HepG2 (cell line): Measurements from ENCODE around the gene SERPINB6. TPM values are rescaled to one million over a fixed set of nuclear protein-coding genes. Genes with fewer than 3 reads are reported as not detected.
A peak's percentile ranks its signal among the peaks of the same experiment; 100 is the strongest.

Source experiments
- AHR ChIP-seq: IDR thresholded peaks from 2 replicates; pipeline ENCODE4 v1.6.1; 2018; ENCODE audit warnings: missing genetic modification reagents, missing compliant biosample characterization
- BRCA1 ChIP-seq: sonication (generic); formaldehyde crosslinking; IDR thresholded peaks from 2 replicates; pipeline ENCODE4 v1.4.0; 2020; ENCODE audit warnings: missing genetic modification reagents
- CENPX ChIP-seq: sonication (generic); formaldehyde crosslinking; IDR thresholded peaks from 2 replicates; pipeline ENCODE4 v1.9.0; 2021; ENCODE audit warnings: mild to moderate bottlenecking, missing genetic modification reagents, moderate library complexity
- GMEB1 ChIP-seq: sonication (generic); formaldehyde crosslinking; IDR thresholded peaks from 2 replicates; pipeline ENCODE4 v1.5.1; 2020; ENCODE audit warnings: missing genetic modification reagents, mild to moderate bottlenecking, borderline replicate concordance
- HNRNPUL1 ChIP-seq: fragments of 200-400 bp; formaldehyde crosslinking; IDR thresholded peaks from 2 replicates; pipeline ENCODE4 v1.6.1; 2017; ENCODE audit warnings: low read depth, mild to moderate bottlenecking, low read length, moderate library complexity
- IKZF4 ChIP-seq: sonication (generic); formaldehyde crosslinking; IDR thresholded peaks from 2 replicates; pipeline ENCODE4 v1.5.1; 2020; ENCODE audit warnings: borderline replicate concordance, mild to moderate bottlenecking, low read depth, missing genetic modification reagents; ENCODE audit errors: not compliant biosample characterization
- MED1 ChIP-seq: sonication (generic); formaldehyde crosslinking; IDR thresholded peaks from 2 replicates; pipeline ENCODE4 v1.4.0; 2020; ENCODE audit warnings: missing genetic modification reagents
- RBM39 ChIP-seq: fragments of 200-400 bp; formaldehyde crosslinking; IDR thresholded peaks from one replicate; pipeline ENCODE4 v1.6.1; 2018; ENCODE audit warnings: antibody characterized with exemption, mild to moderate bottlenecking, low read depth, low read length; ENCODE audit not compliant: poor library complexity, severe bottlenecking
- REL ChIP-seq: sonication (generic); formaldehyde crosslinking; conservative IDR thresholded peaks from 2 replicates; pipeline ENCODE4 v1.8.0; 2022; ENCODE audit warnings: mild to moderate bottlenecking, missing genetic modification reagents, moderate library complexity
- SIN3B ChIP-seq: fragments of 150-350 bp; IDR thresholded peaks from 2 replicates; pipeline ENCODE4 v1.6.1; 2014; ENCODE audit warnings: low read length
- TMF1 ChIP-seq: sonication (generic); formaldehyde crosslinking; IDR thresholded peaks from 2 replicates; pipeline ENCODE4 v1.8.1; 2022; ENCODE audit warnings: low read depth, missing genetic modification reagents
- TRIM22 ChIP-seq: fragments of 450-650 bp; IDR thresholded peaks from 2 replicates; pipeline ENCODE4 v1.6.1; 2017
- ZBTB7B ChIP-seq: sonication (generic); formaldehyde crosslinking; IDR thresholded peaks from 2 replicates; pipeline ENCODE4 v1.4.0; 2020; ENCODE audit warnings: missing genetic modification reagents
- ZNF230 ChIP-seq: sonication (generic); formaldehyde crosslinking; IDR thresholded peaks from 2 replicates; pipeline ENCODE4 v1.4.0; 2020; ENCODE audit warnings: mild to moderate bottlenecking, missing genetic modification reagents
- ZNF235 ChIP-seq: sonication (generic); formaldehyde crosslinking; IDR thresholded peaks from 2 replicates; pipeline ENCODE4 v1.8.1; 2023; ENCODE audit warnings: mild to moderate bottlenecking, missing genetic modification reagents, borderline replicate concordance
- ZNF510 ChIP-seq: sonication (generic); formaldehyde crosslinking; IDR thresholded peaks from 2 replicates; pipeline ENCODE4 v1.4.0; 2020; ENCODE audit warnings: low read depth, mild to moderate bottlenecking, missing genetic modification reagents
- ZNF652 ChIP-seq: IDR thresholded peaks from 2 replicates; pipeline ENCODE4 v1.6.1; 2016; ENCODE audit warnings: low read depth, borderline replicate concordance
- ZNF672 ChIP-seq: sonication (generic); formaldehyde crosslinking; IDR thresholded peaks from 2 replicates; pipeline ENCODE4 v1.8.1; 2022; ENCODE audit warnings: missing genetic modification reagents
- ZNF720 ChIP-seq: sonication (generic); formaldehyde crosslinking; IDR thresholded peaks from 2 replicates; pipeline ENCODE4 v1.4.0; 2020; ENCODE audit warnings: missing genetic modification reagents
- ZNF761 ChIP-seq: sonication (generic); formaldehyde crosslinking; conservative IDR thresholded peaks from 2 replicates; pipeline ENCODE4 v1.4.0; 2020; ENCODE audit warnings: mild to moderate bottlenecking, missing genetic modification reagents
- ZNF883 ChIP-seq: sonication (generic); formaldehyde crosslinking; IDR thresholded peaks from 2 replicates; pipeline ENCODE4 v1.5.1; 2020; ENCODE audit warnings: mild to moderate bottlenecking, missing genetic modification reagents; ENCODE audit errors: not compliant biosample characterization
- polyA plus RNA-seq, 8 experiments: library from polyadenylated mRNA; depleted of rRNA in 3 of 8; stranded (reverse) in 7 of 8; unstranded in 1 of 8; fragments of >200 nt; fragmentation: Illumina TruSeq in 4 of 8; extraction: Trizol in 4 of 8; gene quantifications; 2 replicates each; pipeline versions ENCODE4 v1.2.1 to v1.2.3, GENCODE V29; 2011 to 2016; ENCODE audit warnings: low read depth in 4 of 8, missing spikeins in 1 of 8, mixed read lengths in 1 of 8; ENCODE audit not compliant: insufficient read depth in 1 of 8
- total RNA-seq, 5 experiments: library from RNA; depleted of rRNA; stranded (reverse); fragments of >200 nt; fragmentation: Illumina TruSeq; extraction: Trizol; gene quantifications; 2 replicates each; pipeline ENCODE4 v1.2.3, GENCODE V29; 2016; ENCODE audit warnings: low read depth in 1 of 5
- TF ChIP-seq, protein P1 (sequence below): sonication (generic); formaldehyde crosslinking; IDR thresholded peaks from 2 replicates; pipeline ENCODE4 v1.4.0; 2020; ENCODE audit warnings: mild to moderate bottlenecking, missing genetic modification reagents
- TF ChIP-seq, protein P2 (sequence below): sonication (generic); formaldehyde crosslinking; conservative IDR thresholded peaks from 2 replicates; pipeline ENCODE4 v1.8.0; 2022; ENCODE audit warnings: missing genetic modification reagents

The SERPINB6 gene
- total and polyA plus RNA-seq, 2 of the 13 experiments (the other 11 are each of a cell fraction or from before 2014, with no cell fraction given) = 38.2 to 61.3 TPM

GRCh38 chr6:2988426-2989331 is 17.3 kb upstream of the SERPINB6 start (continued):
- TF ChIP-seq BRCA1 (CRISPR knock-in tag) (no peak), ZNF652 (no peak; the same call in 1 of the 2 replicates), HNRNPUL1 (peak; percentile 61; the same call in 1 of the 2 replicates), TRIM22 (no peak), RBM39 (peak; percentile 98), TMF1 (CRISPR knock-in tag) (peak; percentile 92), ZNF761 (CRISPR knock-in tag) (no peak), ZNF672 (peak; percentile 63; the same call in 1 of the 2 replicates), SIN3B (no peak), ZNF720 (CRISPR knock-in tag) (no peak), CENPX (CRISPR knock-in tag) (no peak), ZBTB7B (CRISPR knock-in tag) (peak; percentile 75), ZNF230 (CRISPR knock-in tag) (peak; percentile 59; the same call in 1 of the 2 replicates), AHR (CRISPR knock-in tag) (peak; percentile 36), ZNF235 (CRISPR knock-in tag) (peak; percentile 96; the same call in 1 of the 2 replicates), IKZF4 (peak; percentile 55), ZNF883 (CRISPR knock-in tag) (peak; percentile 54), ZNF510 (CRISPR knock-in tag) (peak; percentile 36; the same call in 1 of the 2 replicates), MED1 (peak; percentile 55), GMEB1 (peak; percentile 72; the same call in 1 of the 2 replicates), REL (CRISPR knock-in tag) (peak; percentile 60)
- TF ChIP-seq, protein P1, sequence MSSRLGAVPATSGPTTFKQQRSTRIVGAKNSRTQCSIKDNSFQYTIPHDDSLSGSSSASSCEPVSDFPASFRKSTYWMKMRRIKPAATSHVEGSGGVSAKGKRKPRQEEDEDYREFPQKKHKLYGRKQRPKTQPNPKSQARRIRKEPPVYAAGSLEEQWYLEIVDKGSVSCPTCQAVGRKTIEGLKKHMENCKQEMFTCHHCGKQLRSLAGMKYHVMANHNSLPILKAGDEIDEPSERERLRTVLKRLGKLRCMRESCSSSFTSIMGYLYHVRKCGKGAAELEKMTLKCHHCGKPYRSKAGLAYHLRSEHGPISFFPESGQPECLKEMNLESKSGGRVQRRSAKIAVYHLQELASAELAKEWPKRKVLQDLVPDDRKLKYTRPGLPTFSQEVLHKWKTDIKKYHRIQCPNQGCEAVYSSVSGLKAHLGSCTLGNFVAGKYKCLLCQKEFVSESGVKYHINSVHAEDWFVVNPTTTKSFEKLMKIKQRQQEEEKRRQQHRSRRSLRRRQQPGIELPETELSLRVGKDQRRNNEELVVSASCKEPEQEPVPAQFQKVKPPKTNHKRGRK (CRISPR knock-in tag) = peak; percentile 23; the same call in 1 of the 2 replicates
- TF ChIP-seq, protein P2, sequence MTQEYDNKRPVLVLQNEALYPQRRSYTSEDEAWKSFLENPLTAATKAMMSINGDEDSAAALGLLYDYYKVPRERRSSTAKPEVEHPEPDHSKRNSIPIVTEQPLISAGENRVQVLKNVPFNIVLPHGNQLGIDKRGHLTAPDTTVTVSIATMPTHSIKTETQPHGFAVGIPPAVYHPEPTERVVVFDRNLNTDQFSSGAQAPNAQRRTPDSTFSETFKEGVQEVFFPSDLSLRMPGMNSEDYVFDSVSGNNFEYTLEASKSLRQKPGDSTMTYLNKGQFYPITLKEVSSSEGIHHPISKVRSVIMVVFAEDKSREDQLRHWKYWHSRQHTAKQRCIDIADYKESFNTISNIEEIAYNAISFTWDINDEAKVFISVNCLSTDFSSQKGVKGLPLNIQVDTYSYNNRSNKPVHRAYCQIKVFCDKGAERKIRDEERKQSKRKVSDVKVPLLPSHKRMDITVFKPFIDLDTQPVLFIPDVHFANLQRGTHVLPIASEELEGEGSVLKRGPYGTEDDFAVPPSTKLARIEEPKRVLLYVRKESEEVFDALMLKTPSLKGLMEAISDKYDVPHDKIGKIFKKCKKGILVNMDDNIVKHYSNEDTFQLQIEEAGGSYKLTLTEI (CRISPR knock-in tag) = no peak
